HepG2 (cell line): ENCODE measurements around the gene MMS19. TPM values are rescaled to one million over a fixed set of nuclear protein-coding genes. Genes with fewer than 3 reads are reported as not detected.

Source experiments
- ATAC-seq: fragments of 200-7000 bp; cut with Tn5 transposase; 3 replicates; pipeline ENCODE4 v1.9.1; 2020; ENCODE audit warnings: mild to moderate bottlenecking, moderate library complexity
- BruUV-seq: library from RNA; stranded (reverse); fragments of 400-500 nt; replicated peaks from 2 replicates; lab custom pipeline; 2021; lab: Mats Ljungman, UMichigan
- CTCF ChIA-PET: fragments of 300-600 bp; formaldehyde crosslinking; extraction: SDS; loops from one replicate; lab custom pipeline; 2021; ENCODE audit warnings: low total read pairs, inconsistent platforms, low intra/inter-chr PET ratio; lab: Yijun Ruan, JAX
- POLR2A ChIA-PET: fragments of 350-600 bp; sonication (Branson Sonifier 250); formaldehyde crosslinking; loops from one replicate; lab custom pipeline; 2020; ENCODE audit warnings: antibody characterized with exemption, inconsistent platforms; lab: Yijun Ruan, JAX
- DNase-seq: peaks from one replicate; pipeline ENCODE4 v3.0.0-alpha.2; 2015; ENCODE audit warnings: low spot score
- FAIRE-seq: peaks from 3 replicates; lab custom pipeline; 2011; peaks lifted over from hg19 to GRCh38; lab: Jason Lieb, UNC
- H2AFZ ChIP-seq: one replicate; pipeline ENCODE4 v1.6.1; 2011; ENCODE audit warnings: low read length, inconsistent platforms
- H3K27ac ChIP-seq: fragments of 300-600 bp; 3 replicates; pipeline ENCODE4 v1.8.0; 2011; ENCODE audit warnings: mixed run types, mild to moderate bottlenecking, mixed read lengths, low read length, inconsistent platforms; ENCODE audit not compliant: insufficient read depth; ENCODE audit errors: extremely low read length
- H3K27me3 ChIP-seq, 2 experiments: fragments of 200-600 bp in 1 of 2; 2 replicates in 1 of 2; 3 replicates in 1 of 2; pipeline versions ENCODE4 v1.6.0 to v1.8.0; 2011; ENCODE audit warnings: low read length in 2 of 2, mild to moderate bottlenecking in 2 of 2, moderate library complexity in 2 of 2, inconsistent platforms in 1 of 2; ENCODE audit not compliant: insufficient read depth in 2 of 2, control insufficient read depth in 1 of 2
- H3K36me3 ChIP-seq, 2 experiments: fragments of 200-600 bp in 1 of 2; replicated peaks in 1 of 2; 2 replicates in 1 of 2; 3 replicates in 1 of 2; pipeline versions ENCODE4 v1.5.1 to v1.8.0; 2011; ENCODE audit warnings: low read length in 2 of 2, inconsistent platforms in 1 of 2; ENCODE audit not compliant: insufficient read depth in 2 of 2, control insufficient read depth in 1 of 2
- H3K4me1 ChIP-seq: 2 replicates; pipeline ENCODE4 v1.5.1; 2012; ENCODE audit warnings: low read length, inconsistent platforms; ENCODE audit not compliant: insufficient read depth
- H3K4me2 ChIP-seq: 2 replicates; pipeline ENCODE4 v1.6.0; 2011; ENCODE audit warnings: low read depth, low read length, inconsistent platforms
- H3K4me3 ChIP-seq, 3 experiments: fragments of 200-600 bp in 1 of 3; sonication (generic), shearing (Covaris generic) in 1 of 3; replicated peaks in 1 of 3; 2 replicates each; pipeline ENCODE4 v1.5.1; 2011 to 2016; ENCODE audit warnings: low read length in 3 of 3, inconsistent platforms in 2 of 3, low read depth in 2 of 3, mild to moderate bottlenecking in 2 of 3, control low read depth in 1 of 3, mixed read lengths in 1 of 3; ENCODE audit not compliant: insufficient read depth in 1 of 3
- H3K79me2 ChIP-seq: one replicate; pipeline ENCODE4 v1.6.1; 2011; ENCODE audit warnings: low read length, inconsistent platforms; ENCODE audit not compliant: insufficient read depth
- H3K9ac ChIP-seq: 2 replicates; pipeline ENCODE4 v1.6.0; 2011; ENCODE audit warnings: mild to moderate bottlenecking, low read depth, low read length, inconsistent platforms; ENCODE audit not compliant: insufficient read depth
- H3K9me3 ChIP-seq: 2 replicates; pipeline ENCODE4 v1.5.1; 2012; ENCODE audit warnings: mild to moderate bottlenecking, low read length
- H4K20me1 ChIP-seq: 2 replicates; pipeline ENCODE4 v1.6.0; 2011; ENCODE audit warnings: inconsistent platforms, mild to moderate bottlenecking, low read length, moderate library complexity; ENCODE audit not compliant: insufficient read depth
- GTF3A ChIP-seq: sonication (generic); formaldehyde crosslinking; conservative IDR thresholded peaks from 2 replicates; pipeline ENCODE4 v1.4.0; 2020; ENCODE audit warnings: mild to moderate bottlenecking, missing genetic modification reagents
- MATR3 ChIP-seq: sonication (generic); formaldehyde crosslinking; IDR thresholded peaks from 2 replicates; pipeline ENCODE4 v1.4.0; 2020; ENCODE audit warnings: missing genetic modification reagents
- PHF8 ChIP-seq: sonication (generic); formaldehyde crosslinking; IDR thresholded peaks from 2 replicates; pipeline ENCODE4 v1.5.0; 2020; ENCODE audit warnings: missing genetic modification reagents
- SMYD3 ChIP-seq: sonication (generic); formaldehyde crosslinking; IDR thresholded peaks from 2 replicates; pipeline ENCODE4 v1.8.1; 2023; ENCODE audit warnings: mild to moderate bottlenecking, missing genetic modification reagents
- ZHX2 ChIP-seq, 2 experiments: sonication (generic) in 1 of 2; formaldehyde crosslinking in 1 of 2; IDR thresholded peaks; 2 replicates each; pipeline versions ENCODE4 v1.6.1 to v1.9.0; 2014 to 2022; ENCODE audit warnings: antibody characterized with exemption in 1 of 2, borderline replicate concordance in 1 of 2, inconsistent platforms in 1 of 2, low read depth in 1 of 2, missing genetic modification reagents in 1 of 2
- ZNF180 ChIP-seq: sonication (generic); formaldehyde crosslinking; IDR thresholded peaks from 2 replicates; pipeline ENCODE4 v1.4.0; 2020; ENCODE audit warnings: low read depth, missing genetic modification reagents, borderline replicate concordance
- ZNF224 ChIP-seq: sonication (generic); formaldehyde crosslinking; IDR thresholded peaks from 2 replicates; pipeline ENCODE4 v1.5.0; 2020; ENCODE audit warnings: mild to moderate bottlenecking, missing genetic modification reagents
- ZNF335 ChIP-seq: sonication (generic); formaldehyde crosslinking; IDR thresholded peaks from 2 replicates; pipeline ENCODE4 v1.4.0; 2020; ENCODE audit warnings: missing genetic modification reagents
- ZNF713 ChIP-seq: sonication (generic); formaldehyde crosslinking; IDR thresholded peaks from 2 replicates; pipeline ENCODE4 v1.4.0; 2020; ENCODE audit warnings: mild to moderate bottlenecking, missing genetic modification reagents
- ZNF879 ChIP-seq: sonication (generic); formaldehyde crosslinking; IDR thresholded peaks from 2 replicates; pipeline ENCODE4 v1.8.1; 2023; ENCODE audit warnings: missing genetic modification reagents
- WGBS: methylation state at CpG from one replicate; pipeline ENCODE4 v1.1.6; 2017; ENCODE audit warnings: low lambda C conversion rate; 5-methylcytosine and 5-hydroxymethylcytosine counted together
- in situ Hi-C: cut with HindIII; loops from 2 replicates; pipeline ENCODE4 v1.10.0; 2017; ENCODE audit warnings: low pct_unique_long_range_greater_than_20kb; ENCODE audit not compliant: extremely low pct_ligation_motif_present
- intact Hi-C: fragments of 100-400 bp; cut with micrococcal nuclease; formaldehyde crosslinking; loops from one replicate; pipeline ENCODE4 v1.10.0; 2022; ENCODE audit not compliant: unreplicated experiment
- polyA plus RNA-seq, 8 experiments: library from polyadenylated mRNA; depleted of rRNA in 3 of 8; stranded (reverse) in 7 of 8; unstranded in 1 of 8; fragments of >200 nt; fragmentation: Illumina TruSeq in 4 of 8; extraction: Trizol in 4 of 8; gene quantifications; 2 replicates each; pipeline versions ENCODE4 v1.2.1 to v1.2.3, GENCODE V29; 2011 to 2016; ENCODE audit warnings: low read depth in 4 of 8, missing spikeins in 1 of 8, mixed read lengths in 1 of 8; ENCODE audit not compliant: insufficient read depth in 1 of 8
- total RNA-seq, 5 experiments: library from RNA; depleted of rRNA; stranded (reverse); fragments of >200 nt; fragmentation: Illumina TruSeq; extraction: Trizol; gene quantifications; 2 replicates each; pipeline ENCODE4 v1.2.3, GENCODE V29; 2016; ENCODE audit warnings: low read depth in 1 of 5

Gene MMS19
- total and polyA plus RNA-seq, 2 of the 13 experiments (the other 11 are each of a cell fraction or from before 2014, with no cell fraction given): 76.4 to 107 TPM

GRCh38 chr10:97444212-97444611 is 54.0 kb downstream of the MMS19 start:
- H3K9ac ChIP-seq: no peak overlapping the region
- H2AFZ ChIP-seq: no peak overlapping the region
- WGBS: 100% methylated on average over 1 of the region's 1 CpG
- H3K27me3 ChIP-seq: no peaks in the 10 kb centered on the region; a peak in 1 of 5 replicates
- intact Hi-C loops (loop anchor here (2.0 kb wide), 1 partner anchor 15 kb away; no protein-coding TSS in a partner anchor), in situ Hi-C loops (no loop called here)
- H3K4me1 ChIP-seq: peaks cover 41% of the 10 kb centered on the region
- peaks cover 0 to 9% of the 10 kb centered on the region in 2 experiments; a peak in 3 of 5 replicates for H3K36me3 ChIP-seq
- H3K27ac ChIP-seq: no peak overlapping the region
- no peak for FAIRE-seq
- ChIA-PET CTCF (interaction anchor here (2.3 kb wide), 1 partner anchor 37 kb away, joined by 12 read pairs; no protein-coding TSS in a partner anchor), POLR2A (interaction anchor here (0.6 kb wide), 1 partner anchor 139 kb away, joined by 3 read pairs; no protein-coding TSS in a partner anchor)
- no peaks in the 10 kb centered on the region for H3K9me3 ChIP-seq
- H4K20me1 ChIP-seq: peaks cover 8% of the 10 kb centered on the region; the same call in 1 of the 2 replicates
- no peak overlapping the region; a peak in 2 of 6 replicates for H3K4me3 ChIP-seq
- peaks cover 30% of the 10 kb centered on the region for H3K79me2 ChIP-seq
- ATAC-seq: no peak
- TF ChIP-seq PHF8 (CRISPR knock-in tag): no peak
- TF ChIP-seq ZNF335 (CRISPR knock-in tag): no peak
- no peak for TF ChIP-seq ZNF713 (CRISPR knock-in tag)
- TF ChIP-seq ZHX2 (IDR thresholded peaks at IDR 0.05; ENCODE audit: low read depth): no peak
- TF ChIP-seq ZHX2 (CRISPR knock-in tag; IDR thresholded peaks at IDR 0.05; ENCODE audit: borderline replicate concordance): no peak
- TF ChIP-seq SMYD3 (CRISPR knock-in tag): no peak
- no peak for TF ChIP-seq MATR3 (CRISPR knock-in tag)
- TF ChIP-seq ZNF879 (CRISPR knock-in tag): no peak
- TF ChIP-seq GTF3A (CRISPR knock-in tag): no peak
- no peak for TF ChIP-seq ZNF180 (CRISPR knock-in tag)
- TF ChIP-seq ZNF224 (CRISPR knock-in tag): no peak
- BruUV-seq: no TSS peak
- peak overlapping the region; percentile 89 for H3K4me2 ChIP-seq
- DNase-seq: no peak
